Gastrocnemius medialis (tissue), 4 donors: ENCODE results near the gene CHTF8. TPM values are rescaled to one million over a fixed set of nuclear protein-coding genes. Genes with fewer than 3 reads are reported as not detected.

Experiments
- ATAC-seq, 2 donors: fragments of 150-250 bp; one replicate each; pipeline ENCODE4 v1.9.1; 2016
- DNase-seq, 2 donors: peaks; one replicate each; pipeline ENCODE4 v3.0.0-alpha.2; 2019
- H3K27ac ChIP-seq, 4 donors: fragments of 200-600 bp; sonication (generic); 1 replicate in 1 of 4; 2 replicates in 3 of 4; pipeline ENCODE4 v1.5.1; 2016 to 2018; ENCODE audit warnings: mild to moderate bottlenecking in 2 of 4, moderate library complexity in 1 of 4
- H3K27me3 ChIP-seq, 3 donors: fragments of 200-600 bp; sonication (generic) in 2 of 3; 1 replicate in 1 of 3; 2 replicates in 2 of 3; pipeline versions ENCODE4 v1.5.1 to v1.6.0; 2016 to 2019; ENCODE audit warnings: mild to moderate bottlenecking in 1 of 3, moderate library complexity in 1 of 3
- H3K36me3 ChIP-seq, 2 donors: fragments of 200-600 bp; sonication (generic) in 1 of 2; one replicate each; pipeline ENCODE4 v1.5.1; 2017 to 2018
- H3K4me1 ChIP-seq, 2 donors: fragments of 200-600 bp; sonication (generic) in 1 of 2; one replicate each; pipeline ENCODE4 v1.5.1; 2016 to 2017; ENCODE audit warnings: mild to moderate bottlenecking in 2 of 2
- H3K4me3 ChIP-seq, 4 donors: fragments of 200-600 bp; sonication (generic) in 3 of 4; 1 replicate in 1 of 4; 2 replicates in 3 of 4; pipeline ENCODE4 v1.5.1; 2016 to 2019; ENCODE audit warnings: mild to moderate bottlenecking in 2 of 4
- H3K9me3 ChIP-seq, 3 donors: fragments of 200-600 bp; sonication (generic) in 2 of 3; 1 replicate in 1 of 3; 2 replicates in 2 of 3; pipeline ENCODE4 v1.5.1; 2016 to 2019
- POLR2A ChIP-seq, 2 donors: fragments of 450-650 bp; IDR thresholded peaks; one replicate each; pipeline ENCODE4 v1.6.1; 2017; ENCODE audit warnings: antibody characterized with exemption in 2 of 2, mild to moderate bottlenecking in 2 of 2, moderate library complexity in 2 of 2
- in situ Hi-C, 4 donors: fragments of 200-750 bp; cut with MboI; loops; one replicate each; pipeline versions ENCODE4 v1.15.0 to v1.8.0; 2017; ENCODE audit warnings: low sequenced_read_pairs in 4 of 4
- intact Hi-C: fragments of 100-400 bp; cut with DNase I; formaldehyde crosslinking; loops from one replicate; pipeline ENCODE4 v1.15.1; 2023; ENCODE audit warnings: low total_unique reads
- total RNA-seq, 4 donors: library from RNA; depleted of rRNA; stranded (reverse); fragments of >200 nt; gene quantifications; one replicate each; pipeline versions ENCODE4 v1.1.0 to v1.2.3, GENCODE V29; 2016
- TF ChIP-seq, protein P1 (sequence below), 5 experiments: fragments of 450-650 bp in 3 of 5; fragments of 200-600 bp in 2 of 5; sonication (generic) in 2 of 5; IDR thresholded peaks in 4 of 5; conservative IDR thresholded peaks in 1 of 5; 1 replicate in 4 of 5; 2 replicates in 1 of 5; pipeline ENCODE4 v1.5.1; 2016 to 2019; ENCODE audit warnings: antibody characterized with exemption in 5 of 5, mild to moderate bottlenecking in 3 of 5, moderate library complexity in 3 of 5

CHTF8 gene
- total RNA-seq, 4 donors from 2014 or later, result 27.3 to 52.3 (median 34.8) TPM

DNA sequence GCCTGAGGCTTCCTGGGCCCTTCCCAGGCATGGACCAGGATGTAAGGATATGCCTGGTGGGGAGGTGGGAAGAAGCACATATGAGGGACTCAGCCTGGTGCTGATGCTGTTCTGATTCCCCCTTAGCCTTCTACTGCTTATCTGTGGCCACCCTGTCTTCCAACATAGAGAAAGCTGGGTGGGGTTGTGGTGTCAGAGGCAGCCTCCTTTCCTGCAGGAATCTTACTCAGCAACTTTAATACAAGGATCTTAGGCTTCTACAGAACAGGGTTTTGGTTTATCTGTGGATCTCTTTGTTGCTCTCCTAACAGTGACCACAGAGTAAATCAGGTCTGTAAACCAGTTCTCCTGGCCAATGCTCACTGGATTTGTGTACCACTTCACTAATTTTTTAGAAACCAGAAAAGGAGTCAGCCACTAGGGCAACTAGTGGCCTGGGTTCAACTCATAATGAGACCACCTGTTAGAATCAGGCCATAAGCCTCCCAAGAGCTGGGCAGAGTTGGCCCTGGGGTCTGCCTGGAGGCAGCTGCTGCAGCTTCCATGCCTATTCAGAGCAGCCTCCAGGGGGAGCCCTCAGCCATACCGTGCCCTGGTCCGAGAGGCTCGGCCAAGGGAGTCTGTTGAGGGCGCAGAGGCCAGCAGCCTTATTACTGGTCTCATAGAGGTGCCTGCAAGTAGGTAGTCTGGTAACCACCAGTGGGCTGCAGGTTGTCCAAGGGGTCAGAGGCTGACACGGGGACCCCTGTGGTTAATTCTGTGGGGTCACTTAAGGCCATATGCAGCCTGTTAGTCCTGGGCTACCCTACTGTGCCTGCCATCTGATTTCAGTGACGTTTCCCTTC lies 19.9 kb downstream of the CHTF8 start:
- peaks cover 15 to 18% of the 10 kb centered on the region in 2 donors for H3K4me1 ChIP-seq
- no peak for DNase-seq
- no peaks in the 10 kb centered on the region for H3K9me3 ChIP-seq
- ATAC-seq, result no peak
- H3K4me3 ChIP-seq, result no peak overlapping the region
- in situ Hi-C loops, result loop anchor here in 2 of 4 donors (25.0 kb wide), 1 partner anchor 575 kb away; the partner anchor contains the start of gene ZFP90 (in 2 of the 2)
- H3K27me3 ChIP-seq, result no peaks in the 10 kb centered on the region
- H3K36me3 ChIP-seq, result peaks cover 0 to 21% of the 10 kb centered on the region in 2 donors
- intact Hi-C loops, result no loop called here
- no peak for TF ChIP-seq POLR2A (IDR thresholded peaks at IDR 0.05)
- TF ChIP-seq, protein P1, sequence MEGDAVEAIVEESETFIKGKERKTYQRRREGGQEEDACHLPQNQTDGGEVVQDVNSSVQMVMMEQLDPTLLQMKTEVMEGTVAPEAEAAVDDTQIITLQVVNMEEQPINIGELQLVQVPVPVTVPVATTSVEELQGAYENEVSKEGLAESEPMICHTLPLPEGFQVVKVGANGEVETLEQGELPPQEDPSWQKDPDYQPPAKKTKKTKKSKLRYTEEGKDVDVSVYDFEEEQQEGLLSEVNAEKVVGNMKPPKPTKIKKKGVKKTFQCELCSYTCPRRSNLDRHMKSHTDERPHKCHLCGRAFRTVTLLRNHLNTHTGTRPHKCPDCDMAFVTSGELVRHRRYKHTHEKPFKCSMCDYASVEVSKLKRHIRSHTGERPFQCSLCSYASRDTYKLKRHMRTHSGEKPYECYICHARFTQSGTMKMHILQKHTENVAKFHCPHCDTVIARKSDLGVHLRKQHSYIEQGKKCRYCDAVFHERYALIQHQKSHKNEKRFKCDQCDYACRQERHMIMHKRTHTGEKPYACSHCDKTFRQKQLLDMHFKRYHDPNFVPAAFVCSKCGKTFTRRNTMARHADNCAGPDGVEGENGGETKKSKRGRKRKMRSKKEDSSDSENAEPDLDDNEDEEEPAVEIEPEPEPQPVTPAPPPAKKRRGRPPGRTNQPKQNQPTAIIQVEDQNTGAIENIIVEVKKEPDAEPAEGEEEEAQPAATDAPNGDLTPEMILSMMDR (IDR thresholded peaks at IDR 0.05 in 4 of 5, conservative IDR thresholded peaks at IDR 0.05 in 1 of 5), result peak in 4 of 5 experiments; percentile 37 to 71 (median 46)
- H3K27ac ChIP-seq, result no peak overlapping the region

DNA sequence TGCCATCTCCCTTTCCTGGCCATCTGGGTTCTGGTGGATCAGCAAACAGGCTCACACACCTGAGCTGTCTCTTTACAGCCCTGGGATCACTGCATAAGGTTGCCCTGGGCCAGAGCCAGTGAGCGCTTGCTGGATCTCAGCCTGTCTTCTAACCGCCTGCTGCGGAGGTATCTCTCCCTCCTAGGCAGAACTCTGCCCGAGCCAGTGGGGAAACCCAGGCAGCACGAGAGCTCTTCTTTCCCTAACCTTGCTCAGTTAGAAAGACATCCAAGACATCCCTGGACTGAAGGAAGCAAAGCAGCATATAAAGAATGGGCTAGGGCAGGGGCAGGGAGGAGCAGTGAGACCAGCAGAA lies 20.5 kb downstream of the CHTF8 start:
- ATAC-seq, result no peak
- no peak overlapping the region for H3K27ac ChIP-seq
- no peak for DNase-seq
- intact Hi-C loops, result no loop called here
- H3K27me3 ChIP-seq, result no peaks in the 10 kb centered on the region
- TF ChIP-seq POLR2A (IDR thresholded peaks at IDR 0.05), result no peak
- TF ChIP-seq, protein P1 (IDR thresholded peaks at IDR 0.05 in 4 of 5, conservative IDR thresholded peaks at IDR 0.05 in 1 of 5), result no peak
- peaks cover 17 to 19% of the 10 kb centered on the region in 2 donors for H3K4me1 ChIP-seq
- H3K4me3 ChIP-seq, result no peak overlapping the region
- H3K36me3 ChIP-seq, result peaks cover 0 to 21% of the 10 kb centered on the region in 2 donors
- in situ Hi-C loops, result loop anchor here in 2 of 4 donors (25.0 kb wide), 1 partner anchor 575 kb away; the partner anchor contains the start of gene ZFP90 (in 2 of the 2)
- H3K9me3 ChIP-seq, result no peaks in the 10 kb centered on the region

DNA sequence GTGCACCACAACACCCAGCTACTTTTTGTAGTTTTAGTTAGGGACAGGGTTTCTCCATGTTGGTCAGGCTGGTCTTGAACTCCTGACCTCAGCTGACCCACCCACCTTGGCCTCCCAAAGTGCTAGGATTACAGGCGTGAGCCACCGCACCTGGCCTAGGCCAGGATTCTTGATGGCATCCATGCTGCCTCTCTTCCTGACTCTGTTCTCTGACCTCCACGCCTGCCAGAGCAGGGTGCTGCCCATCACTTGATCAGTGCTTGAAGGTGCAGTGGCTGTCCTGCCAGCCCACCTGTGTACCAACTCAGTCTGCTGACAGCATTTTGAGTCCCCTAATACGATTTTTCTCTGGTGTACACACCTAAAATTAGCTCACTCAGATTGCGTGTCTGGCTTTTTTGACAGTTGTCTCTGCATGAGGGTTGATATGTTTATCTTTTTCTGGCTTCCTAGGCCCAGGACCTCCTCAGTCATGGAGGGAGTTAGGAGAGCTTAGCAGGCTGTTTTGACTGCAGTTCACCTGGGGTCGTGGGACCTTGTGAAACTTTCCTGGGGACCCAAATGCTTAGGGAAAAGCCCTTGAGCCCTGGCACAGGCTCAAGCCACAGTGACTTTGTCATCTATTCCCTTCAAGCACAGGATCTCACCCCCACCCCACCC lies 21.0 kb downstream of the CHTF8 start:
- no peak for ATAC-seq
- H3K27ac ChIP-seq, result no peak overlapping the region
- no peaks in the 10 kb centered on the region for H3K9me3 ChIP-seq
- no peak for DNase-seq
- no peaks in the 10 kb centered on the region for H3K27me3 ChIP-seq
- peaks cover 0 to 21% of the 10 kb centered on the region in 2 donors for H3K36me3 ChIP-seq
- TF ChIP-seq, protein P1 (IDR thresholded peaks at IDR 0.05 in 4 of 5, conservative IDR thresholded peaks at IDR 0.05 in 1 of 5), result no peak
- no peak for TF ChIP-seq POLR2A (IDR thresholded peaks at IDR 0.05)
- intact Hi-C loops, result no loop called here
- H3K4me1 ChIP-seq, result peaks cover 17 to 19% of the 10 kb centered on the region in 2 donors
- in situ Hi-C loops, result loop anchor here in 2 of 4 donors (25.0 kb wide), 1 partner anchor 574 kb away; the partner anchor contains the start of gene ZFP90 (in 2 of the 2)
- H3K4me3 ChIP-seq, result no peak overlapping the region

DNA sequence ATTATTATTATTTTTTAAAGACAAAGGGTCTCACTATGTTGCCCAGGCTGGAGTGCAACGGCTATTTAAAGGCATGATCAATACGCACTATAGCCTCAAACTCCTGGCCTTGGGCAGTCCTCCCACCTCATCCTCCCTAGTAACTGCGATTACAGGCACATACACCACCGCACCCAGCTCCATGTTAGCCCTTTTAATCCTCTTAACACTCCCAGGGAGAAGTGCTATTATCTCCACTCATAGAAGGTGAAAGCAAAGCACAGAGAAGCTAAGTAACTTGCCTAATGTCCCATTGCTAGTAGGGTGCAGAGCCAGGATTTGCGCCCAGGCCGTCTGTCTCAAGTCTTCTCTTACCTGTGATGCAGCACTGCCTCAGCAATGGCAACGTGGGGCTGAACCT lies 22.0 kb downstream of the CHTF8 start:
- no peak for ATAC-seq
- in situ Hi-C loops, result loop anchor here in 2 of 4 donors (25.0 kb wide), 1 partner anchor 573 kb away; the partner anchor contains the start of gene ZFP90 (in 2 of the 2)
- Histone ChIP-seq H3K4me3 (no peak overlapping the region), H3K36me3 (peaks cover 0 to 21% of the 10 kb centered on the region in 2 donors), H3K27ac (no peak overlapping the region), H3K27me3 (no peaks in the 10 kb centered on the region), H3K4me1 (peaks cover 16 to 19% of the 10 kb centered on the region in 2 donors), H3K9me3 (no peaks in the 10 kb centered on the region)
- no peak for TF ChIP-seq POLR2A (IDR thresholded peaks at IDR 0.05)
- TF ChIP-seq, protein P1 (IDR thresholded peaks at IDR 0.05 in 4 of 5, conservative IDR thresholded peaks at IDR 0.05 in 1 of 5), result no peak
- intact Hi-C loops, result no loop called here
- DNase-seq, result no peak
